ENCODE data around the gene NCCRP1. TPM values are rescaled to one million over a fixed set of nuclear protein-coding genes. Genes with fewer than 3 reads are reported as not detected.
A peak's percentile ranks its signal among the peaks of the same experiment; 100 is the strongest.

NCCRP1 gene
- polyA plus RNA-seq, 2 donors, result 296 to 510 TPM

GRCh38 chr19:39190768-39191167 is 6.0 kb upstream of the NCCRP1 start:
- Histone ChIP-seq H3K9me3 (ENCODE audit: control insufficient read depth in 2 of 2, insufficient read depth in 1 of 2, low read depth in 1 of 2, low read length in 1 of 2) (no peaks in the 10 kb centered on the region), H3K27ac (ENCODE audit: low read depth in 2 of 2, low read length in 1 of 2) (no peak overlapping the region), H3K27me3 (ENCODE audit: control insufficient read depth in 1 of 2, insufficient read depth in 2 of 2, low read length in 2 of 2) (no peaks in the 10 kb centered on the region), H3K4me3 (ENCODE audit: low read depth in 1 of 2, low read length in 2 of 2) (no peak overlapping the region), H3K36me3 (ENCODE audit: control insufficient read depth in 2 of 2, insufficient read depth in 2 of 2, low read length in 1 of 2) (no peaks in the 10 kb centered on the region), H3K4me1 (ENCODE audit: control insufficient read depth in 2 of 2, insufficient read depth in 2 of 2, low read length in 1 of 2) (peaks cover 0 to 5% of the 10 kb centered on the region in 2 donors)
- 32 to 43% methylated on average over 11 of the region's 11 CpGs for WGBS, 2 donors

DNA sequence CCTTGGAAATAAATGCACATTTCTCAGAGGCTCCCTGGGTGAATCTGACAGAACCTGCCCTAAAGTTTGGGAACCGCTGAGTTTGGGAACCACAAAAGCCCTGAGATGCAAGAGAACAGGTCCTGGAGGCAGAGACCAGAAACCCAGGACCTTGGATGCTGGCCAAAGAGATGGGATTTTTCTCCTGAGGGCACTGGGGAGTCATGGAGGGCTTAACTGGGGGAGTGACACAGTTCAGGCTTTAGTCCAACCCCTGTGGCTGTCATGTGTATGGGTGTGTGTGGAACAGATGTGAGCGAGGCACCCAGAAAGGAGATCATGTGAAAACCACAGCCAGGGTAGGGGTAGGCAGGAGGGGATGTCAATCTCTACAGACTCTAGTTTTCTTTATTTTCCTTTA is 3.9 kb upstream of the NCCRP1 start:
- no peak overlapping the region for H3K4me3 ChIP-seq (ENCODE audit: low read depth in 1 of 2, low read length in 2 of 2)
- H3K27ac ChIP-seq (ENCODE audit: low read depth in 2 of 2, low read length in 1 of 2), result no peak overlapping the region
- no peaks in the 10 kb centered on the region for H3K27me3 ChIP-seq (ENCODE audit: control insufficient read depth in 1 of 2, insufficient read depth in 2 of 2, low read length in 2 of 2)
- no peaks in the 10 kb centered on the region for H3K9me3 ChIP-seq (ENCODE audit: control insufficient read depth in 2 of 2, insufficient read depth in 1 of 2, low read depth in 1 of 2, low read length in 1 of 2)
- peaks cover 0 to 13% of the 10 kb centered on the region in 2 donors for H3K4me1 ChIP-seq (ENCODE audit: control insufficient read depth in 2 of 2, insufficient read depth in 2 of 2, low read length in 1 of 2)
- WGBS, 2 donors, result 67 to 79% methylated on average over 2 of the region's 2 CpGs
- no peaks in the 10 kb centered on the region for H3K36me3 ChIP-seq (ENCODE audit: control insufficient read depth in 2 of 2, insufficient read depth in 2 of 2, low read length in 1 of 2)

- no peaks in the 10 kb centered on the region for H3K36me3 ChIP-seq (ENCODE audit: control insufficient read depth in 2 of 2, insufficient read depth in 2 of 2, low read length in 1 of 2)
- WGBS, 2 donors, result 26 to 33% methylated on average over 8 of the region's 8 CpGs
- H3K4me3 ChIP-seq (ENCODE audit: low read depth in 1 of 2, low read length in 2 of 2), result no peak overlapping the region
- peaks cover 0 to 1% of the 10 kb centered on the region in 2 donors for H3K9me3 ChIP-seq (ENCODE audit: control insufficient read depth in 2 of 2, insufficient read depth in 1 of 2, low read depth in 1 of 2, low read length in 1 of 2)
- H3K27me3 ChIP-seq (ENCODE audit: control insufficient read depth in 1 of 2, insufficient read depth in 2 of 2, low read length in 2 of 2), result no peaks in the 10 kb centered on the region
- H3K4me1 ChIP-seq (ENCODE audit: control insufficient read depth in 2 of 2, insufficient read depth in 2 of 2, low read length in 1 of 2), result peaks cover 0 to 13% of the 10 kb centered on the region in 2 donors
- H3K27ac ChIP-seq (ENCODE audit: low read depth in 2 of 2, low read length in 1 of 2), result peak overlapping the region; percentile 24 to 45
These were observed 3.0 kb upstream of the NCCRP1 start for GRCh38 chr19:39193803-39194202.

DNA sequence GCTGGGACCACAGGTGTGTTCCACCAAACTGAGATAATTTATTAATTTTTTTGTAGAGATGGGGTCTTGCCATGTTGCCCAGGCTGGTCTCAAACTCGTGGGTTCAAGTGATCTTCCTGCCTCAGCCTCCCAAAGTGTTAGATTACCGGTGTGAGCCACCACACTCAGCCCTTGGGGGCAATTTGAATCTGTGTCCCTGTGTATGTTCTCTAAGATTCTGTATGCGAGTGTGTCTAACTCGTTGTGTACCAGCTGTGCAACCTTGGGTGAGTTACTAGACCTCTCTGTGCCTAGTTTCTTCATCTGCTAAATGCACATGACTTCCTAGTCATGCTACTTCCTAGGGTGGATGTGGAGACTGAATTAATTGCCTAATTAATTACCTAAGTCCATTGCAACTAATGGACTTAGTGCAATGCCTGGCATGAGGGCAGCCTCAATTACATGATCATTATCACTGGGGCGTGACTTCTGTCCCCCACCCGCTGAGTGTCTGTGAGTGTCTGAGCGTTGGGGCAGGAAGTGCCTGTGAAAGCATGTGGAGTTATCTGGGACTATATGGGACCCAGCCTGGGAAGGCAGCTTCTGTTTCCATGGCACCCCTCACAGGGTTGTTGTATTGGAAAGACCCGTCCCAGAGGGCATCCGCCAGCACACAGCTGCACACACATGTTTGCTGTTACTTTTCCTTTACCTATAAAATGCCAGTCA is 1.8 kb upstream of the NCCRP1 start:
- Histone ChIP-seq H3K9me3 (ENCODE audit: control insufficient read depth in 2 of 2, insufficient read depth in 1 of 2, low read depth in 1 of 2, low read length in 1 of 2) (peaks cover 0 to 4% of the 10 kb centered on the region in 2 donors), H3K27ac (ENCODE audit: low read depth in 2 of 2, low read length in 1 of 2) (peak overlapping the region; percentile 79 to 83), H3K4me1 (ENCODE audit: control insufficient read depth in 2 of 2, insufficient read depth in 2 of 2, low read length in 1 of 2) (peaks cover 0 to 15% of the 10 kb centered on the region in 2 donors), H3K27me3 (ENCODE audit: control insufficient read depth in 1 of 2, insufficient read depth in 2 of 2, low read length in 2 of 2) (no peaks in the 10 kb centered on the region), H3K4me3 (ENCODE audit: low read depth in 1 of 2, low read length in 2 of 2) (no peak overlapping the region), H3K36me3 (ENCODE audit: control insufficient read depth in 2 of 2, insufficient read depth in 2 of 2, low read length in 1 of 2) (peaks cover 0 to 1% of the 10 kb centered on the region in 2 donors)
- WGBS, 2 donors, result 45 to 46% methylated on average over 9 of the region's 9 CpGs

DNA sequence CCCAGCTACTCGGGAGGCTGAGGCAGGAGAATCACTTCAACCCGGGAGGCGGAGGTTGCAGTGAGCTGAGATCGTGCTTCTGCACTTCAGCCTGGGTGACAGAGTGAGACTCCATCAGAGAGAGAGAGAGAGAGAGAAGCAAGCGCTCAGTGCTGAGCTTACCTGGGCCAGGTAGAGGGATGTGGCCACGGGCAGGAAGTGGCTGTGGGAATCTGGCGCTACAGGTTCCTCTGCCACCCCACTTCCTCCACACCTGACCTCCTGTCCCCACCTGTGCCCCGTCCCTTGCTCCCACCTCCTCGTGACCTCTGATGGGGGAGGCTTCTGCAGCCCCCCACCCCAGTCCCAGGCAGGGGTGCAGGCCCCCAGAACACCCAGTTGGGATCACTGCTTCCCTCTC is 1.0 kb upstream of the NCCRP1 start:
- H3K9me3 ChIP-seq (ENCODE audit: control insufficient read depth in 2 of 2, insufficient read depth in 1 of 2, low read depth in 1 of 2, low read length in 1 of 2), result peaks cover 0 to 6% of the 10 kb centered on the region in 2 donors
- peak overlapping the region; percentile 79 to 83 for H3K27ac ChIP-seq (ENCODE audit: low read depth in 2 of 2, low read length in 1 of 2)
- peaks cover 0 to 6% of the 10 kb centered on the region in 2 donors for H3K36me3 ChIP-seq (ENCODE audit: control insufficient read depth in 2 of 2, insufficient read depth in 2 of 2, low read length in 1 of 2)
- 42 to 44% methylated on average over 8 to 9 of the region's 9 CpGs for WGBS, 2 donors
- H3K4me1 ChIP-seq (ENCODE audit: control insufficient read depth in 2 of 2, insufficient read depth in 2 of 2, low read length in 1 of 2), result peaks cover 0 to 16% of the 10 kb centered on the region in 2 donors
- peak overlapping the region; percentile 16 to 19 for H3K4me3 ChIP-seq (ENCODE audit: low read depth in 1 of 2, low read length in 2 of 2)
- no peaks in the 10 kb centered on the region for H3K27me3 ChIP-seq (ENCODE audit: control insufficient read depth in 1 of 2, insufficient read depth in 2 of 2, low read length in 2 of 2)

- no peaks in the 10 kb centered on the region for H3K27me3 ChIP-seq (ENCODE audit: control insufficient read depth in 1 of 2, insufficient read depth in 2 of 2, low read length in 2 of 2)
- H3K4me3 ChIP-seq (ENCODE audit: low read depth in 1 of 2, low read length in 2 of 2), result peak overlapping the region; percentile 16 to 59
- peaks cover 0 to 16% of the 10 kb centered on the region in 2 donors for H3K4me1 ChIP-seq (ENCODE audit: control insufficient read depth in 2 of 2, insufficient read depth in 2 of 2, low read length in 1 of 2)
- peaks cover 0 to 6% of the 10 kb centered on the region in 2 donors for H3K36me3 ChIP-seq (ENCODE audit: control insufficient read depth in 2 of 2, insufficient read depth in 2 of 2, low read length in 1 of 2)
- H3K9me3 ChIP-seq (ENCODE audit: control insufficient read depth in 2 of 2, insufficient read depth in 1 of 2, low read depth in 1 of 2, low read length in 1 of 2), result peaks cover 0 to 6% of the 10 kb centered on the region in 2 donors
- peak overlapping the region; percentile 73 to 83 for H3K27ac ChIP-seq (ENCODE audit: low read depth in 2 of 2, low read length in 1 of 2)
- 25 to 26% methylated on average over 7 of the region's 7 CpGs for WGBS, 2 donors
These were observed 444 bp upstream of the NCCRP1 start for GRCh38 chr19:39196320-39196719.

GRCh38 chr19:39197808-39198207 is 1.0 kb downstream of the NCCRP1 start:
- 48 to 49% methylated on average over 5 of the region's 5 CpGs for WGBS, 2 donors
- Histone ChIP-seq H3K4me3 (ENCODE audit: low read depth in 1 of 2, low read length in 2 of 2) (peak overlapping the region; percentile 59 to 61), H3K36me3 (ENCODE audit: control insufficient read depth in 2 of 2, insufficient read depth in 2 of 2, low read length in 1 of 2) (peaks cover 0 to 6% of the 10 kb centered on the region in 2 donors), H3K27me3 (ENCODE audit: control insufficient read depth in 1 of 2, insufficient read depth in 2 of 2, low read length in 2 of 2) (no peaks in the 10 kb centered on the region), H3K4me1 (ENCODE audit: control insufficient read depth in 2 of 2, insufficient read depth in 2 of 2, low read length in 1 of 2) (peaks cover 0 to 16% of the 10 kb centered on the region in 2 donors), H3K27ac (ENCODE audit: low read depth in 2 of 2, low read length in 1 of 2) (peak overlapping the region in 1 of 2 donors; percentile 82), H3K9me3 (ENCODE audit: control insufficient read depth in 2 of 2, insufficient read depth in 1 of 2, low read depth in 1 of 2, low read length in 1 of 2) (peaks cover 0 to 6% of the 10 kb centered on the region in 2 donors)

DNA sequence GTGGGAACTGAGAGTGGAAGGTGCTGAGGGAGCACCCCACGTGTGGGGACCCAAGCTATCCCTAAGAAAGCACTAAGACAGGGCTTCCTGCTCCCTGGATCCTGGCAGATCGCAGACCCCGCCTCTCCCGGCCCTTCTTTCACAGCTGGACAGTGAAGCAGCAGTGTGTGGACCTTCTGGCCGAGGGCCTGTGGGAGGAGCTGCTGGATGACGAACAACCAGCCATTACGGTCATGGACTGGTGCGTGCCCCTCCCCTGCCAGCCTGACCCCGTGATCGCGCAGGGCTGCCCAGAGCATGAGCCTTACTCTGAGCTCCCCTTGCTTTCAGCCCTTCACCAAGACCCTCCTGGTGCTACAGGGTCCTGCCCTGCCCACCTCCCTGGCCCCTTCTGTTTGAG is 2.3 kb downstream of the NCCRP1 start:
- Histone ChIP-seq H3K27ac (ENCODE audit: low read depth in 2 of 2, low read length in 1 of 2) (no peak overlapping the region), H3K4me3 (ENCODE audit: low read depth in 1 of 2, low read length in 2 of 2) (peak overlapping the region; percentile 59 to 61), H3K4me1 (ENCODE audit: control insufficient read depth in 2 of 2, insufficient read depth in 2 of 2, low read length in 1 of 2) (peaks cover 0 to 10% of the 10 kb centered on the region in 2 donors), H3K27me3 (ENCODE audit: control insufficient read depth in 1 of 2, insufficient read depth in 2 of 2, low read length in 2 of 2) (peaks cover 0 to 4% of the 10 kb centered on the region in 2 donors), H3K36me3 (ENCODE audit: control insufficient read depth in 2 of 2, insufficient read depth in 2 of 2, low read length in 1 of 2) (peaks cover 0 to 6% of the 10 kb centered on the region in 2 donors), H3K9me3 (ENCODE audit: control insufficient read depth in 2 of 2, insufficient read depth in 1 of 2, low read depth in 1 of 2, low read length in 1 of 2) (peaks cover 0 to 6% of the 10 kb centered on the region in 2 donors)
- 34 to 47% methylated on average over 11 of the region's 11 CpGs for WGBS, 2 donors

GRCh38 chr19:39200066-39200802 is 3.5 kb downstream of the NCCRP1 start:
- WGBS, 2 donors, result 72 to 83% methylated on average over 28 to 32 of the region's 32 CpGs
- Histone ChIP-seq H3K27me3 (ENCODE audit: control insufficient read depth in 1 of 2, insufficient read depth in 2 of 2, low read length in 2 of 2) (peaks cover 0 to 4% of the 10 kb centered on the region in 2 donors), H3K4me3 (ENCODE audit: low read depth in 1 of 2, low read length in 2 of 2) (peak overlapping the region; percentile 30 to 61)

More at GRCh38 chr19:39200066-39200802, 3.5 kb downstream of the NCCRP1 start:
- no peak overlapping the region for H3K27ac ChIP-seq (ENCODE audit: low read depth in 2 of 2, low read length in 1 of 2)
- H3K9me3 ChIP-seq (ENCODE audit: control insufficient read depth in 2 of 2, insufficient read depth in 1 of 2, low read depth in 1 of 2, low read length in 1 of 2), result peaks cover 0 to 6% of the 10 kb centered on the region in 2 donors
- peaks cover 0 to 10% of the 10 kb centered on the region in 2 donors for H3K4me1 ChIP-seq (ENCODE audit: control insufficient read depth in 2 of 2, insufficient read depth in 2 of 2, low read length in 1 of 2)
- H3K36me3 ChIP-seq (ENCODE audit: control insufficient read depth in 2 of 2, insufficient read depth in 2 of 2, low read length in 1 of 2), result peaks cover 0 to 6% of the 10 kb centered on the region in 2 donors

Measured in esophagus (tissue), 2 donors.